ENCODE results near the gene PCED1A. TPM values are rescaled to one million over a fixed set of nuclear protein-coding genes. Genes with fewer than 3 reads are reported as not detected.
A peak's percentile ranks its signal among the peaks of the same experiment; 100 is the strongest.

PCED1A gene
- total and polyA plus RNA-seq, 2 of the 13 experiments (the other 11 are each of a cell fraction or from before 2014, with no cell fraction given), result 40.1 to 84.2 TPM

GRCh38 chr20:2840138-2840966 is at the start of gene PCED1A, which contains the start of gene VPS16 (continued):
- peak; percentile 87 for TF ChIP-seq ZNF441 (CRISPR knock-in tag; IDR thresholded peaks at IDR 0.05; ENCODE audit: borderline replicate concordance)
- TF ChIP-seq ATRX (CRISPR knock-in tag; IDR thresholded peaks at IDR 0.05; ENCODE audit: borderline replicate concordance), result no peak
- TF ChIP-seq, protein P1, sequence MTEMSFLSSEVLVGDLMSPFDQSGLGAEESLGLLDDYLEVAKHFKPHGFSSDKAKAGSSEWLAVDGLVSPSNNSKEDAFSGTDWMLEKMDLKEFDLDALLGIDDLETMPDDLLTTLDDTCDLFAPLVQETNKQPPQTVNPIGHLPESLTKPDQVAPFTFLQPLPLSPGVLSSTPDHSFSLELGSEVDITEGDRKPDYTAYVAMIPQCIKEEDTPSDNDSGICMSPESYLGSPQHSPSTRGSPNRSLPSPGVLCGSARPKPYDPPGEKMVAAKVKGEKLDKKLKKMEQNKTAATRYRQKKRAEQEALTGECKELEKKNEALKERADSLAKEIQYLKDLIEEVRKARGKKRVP (CRISPR knock-in tag; IDR thresholded peaks at IDR 0.05), result peak in 1 of 2 experiments; percentile 56; a peak in 2 of 4 replicates
- TF ChIP-seq IRX3 (CRISPR knock-in tag; IDR thresholded peaks at IDR 0.05; ENCODE audit: borderline replicate concordance, low read depth), result peak; percentile 99
- TF ChIP-seq, protein P2, sequence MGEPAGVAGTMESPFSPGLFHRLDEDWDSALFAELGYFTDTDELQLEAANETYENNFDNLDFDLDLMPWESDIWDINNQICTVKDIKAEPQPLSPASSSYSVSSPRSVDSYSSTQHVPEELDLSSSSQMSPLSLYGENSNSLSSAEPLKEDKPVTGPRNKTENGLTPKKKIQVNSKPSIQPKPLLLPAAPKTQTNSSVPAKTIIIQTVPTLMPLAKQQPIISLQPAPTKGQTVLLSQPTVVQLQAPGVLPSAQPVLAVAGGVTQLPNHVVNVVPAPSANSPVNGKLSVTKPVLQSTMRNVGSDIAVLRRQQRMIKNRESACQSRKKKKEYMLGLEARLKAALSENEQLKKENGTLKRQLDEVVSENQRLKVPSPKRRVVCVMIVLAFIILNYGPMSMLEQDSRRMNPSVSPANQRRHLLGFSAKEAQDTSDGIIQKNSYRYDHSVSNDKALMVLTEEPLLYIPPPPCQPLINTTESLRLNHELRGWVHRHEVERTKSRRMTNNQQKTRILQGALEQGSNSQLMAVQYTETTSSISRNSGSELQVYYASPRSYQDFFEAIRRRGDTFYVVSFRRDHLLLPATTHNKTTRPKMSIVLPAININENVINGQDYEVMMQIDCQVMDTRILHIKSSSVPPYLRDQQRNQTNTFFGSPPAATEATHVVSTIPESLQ (CRISPR knock-in tag; conservative IDR thresholded peaks at IDR 0.05), result no peak
- TF ChIP-seq FOSL1 (CRISPR knock-in tag; IDR thresholded peaks at IDR 0.05; ENCODE audit: borderline replicate concordance), result no peak; the same call in 1 of the 2 replicates
- peak; percentile 73 for TF ChIP-seq ZNF350 (CRISPR knock-in tag; IDR thresholded peaks at IDR 0.05; ENCODE audit: borderline replicate concordance, low read depth)
- TF ChIP-seq CHD2 (IDR thresholded peaks at IDR 0.05; ENCODE audit: low read depth, low read length), result no peak
- TF ChIP-seq CBX2 (IDR thresholded peaks at IDR 0.05; ENCODE audit: low read depth, low read length), result no peak
- no peak; the same call in 1 of the 2 replicates for TF ChIP-seq CBX2 (CRISPR knock-in tag; IDR thresholded peaks at IDR 0.05; ENCODE audit: low read depth)
- TF ChIP-seq KDM2A (CRISPR knock-in tag; IDR thresholded peaks at IDR 0.05; ENCODE audit: borderline replicate concordance, low read depth), result peak; percentile 96
- TF ChIP-seq, protein P3, sequence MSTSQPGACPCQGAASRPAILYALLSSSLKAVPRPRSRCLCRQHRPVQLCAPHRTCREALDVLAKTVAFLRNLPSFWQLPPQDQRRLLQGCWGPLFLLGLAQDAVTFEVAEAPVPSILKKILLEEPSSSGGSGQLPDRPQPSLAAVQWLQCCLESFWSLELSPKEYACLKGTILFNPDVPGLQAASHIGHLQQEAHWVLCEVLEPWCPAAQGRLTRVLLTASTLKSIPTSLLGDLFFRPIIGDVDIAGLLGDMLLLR (CRISPR knock-in tag; IDR thresholded peaks at IDR 0.05), result peak; percentile 97
- peak; percentile 93; the same call in 1 of the 2 replicates for TF ChIP-seq KAT7 (CRISPR knock-in tag; IDR thresholded peaks at IDR 0.05; ENCODE audit: borderline replicate concordance)
- TF ChIP-seq, protein P4, sequence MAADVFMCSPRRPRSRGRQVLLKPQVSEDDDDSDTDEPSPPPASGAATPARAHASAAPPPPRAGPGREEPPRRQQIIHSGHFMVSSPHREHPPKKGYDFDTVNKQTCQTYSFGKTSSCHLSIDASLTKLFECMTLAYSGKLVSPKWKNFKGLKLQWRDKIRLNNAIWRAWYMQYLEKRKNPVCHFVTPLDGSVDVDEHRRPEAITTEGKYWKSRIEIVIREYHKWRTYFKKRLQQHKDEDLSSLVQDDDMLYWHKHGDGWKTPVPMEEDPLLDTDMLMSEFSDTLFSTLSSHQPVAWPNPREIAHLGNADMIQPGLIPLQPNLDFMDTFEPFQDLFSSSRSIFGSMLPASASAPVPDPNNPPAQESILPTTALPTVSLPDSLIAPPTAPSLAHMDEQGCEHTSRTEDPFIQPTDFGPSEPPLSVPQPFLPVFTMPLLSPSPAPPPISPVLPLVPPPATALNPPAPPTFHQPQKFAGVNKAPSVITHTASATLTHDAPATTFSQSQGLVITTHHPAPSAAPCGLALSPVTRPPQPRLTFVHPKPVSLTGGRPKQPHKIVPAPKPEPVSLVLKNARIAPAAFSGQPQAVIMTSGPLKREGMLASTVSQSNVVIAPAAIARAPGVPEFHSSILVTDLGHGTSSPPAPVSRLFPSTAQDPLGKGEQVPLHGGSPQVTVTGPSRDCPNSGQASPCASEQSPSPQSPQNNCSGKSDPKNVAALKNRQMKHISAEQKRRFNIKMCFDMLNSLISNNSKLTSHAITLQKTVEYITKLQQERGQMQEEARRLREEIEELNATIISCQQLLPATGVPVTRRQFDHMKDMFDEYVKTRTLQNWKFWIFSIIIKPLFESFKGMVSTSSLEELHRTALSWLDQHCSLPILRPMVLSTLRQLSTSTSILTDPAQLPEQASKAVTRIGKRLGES (CRISPR knock-in tag; IDR thresholded peaks at IDR 0.05; ENCODE audit: borderline replicate concordance), result peak; percentile 90; the same call in 1 of the 2 replicates
- TF ChIP-seq ZNF572 (CRISPR knock-in tag; IDR thresholded peaks at IDR 0.05), result 0 out of 2 replicates have a peak, but pooled peaks have one; percentile 84
- no peak for TF ChIP-seq FOXA1 (IDR thresholded peaks at IDR 0.05)
- peak; percentile 16; the same call in 1 of the 2 replicates for TF ChIP-seq FOXA1 (CRISPR knock-in tag; IDR thresholded peaks at IDR 0.05)
- 0 out of 2 replicates have a peak, but pooled peaks have one; percentile 30 for TF ChIP-seq ZNF263 (CRISPR knock-in tag; IDR thresholded peaks at IDR 0.05)
- TF ChIP-seq ZFP90 (CRISPR knock-in tag; IDR thresholded peaks at IDR 0.05; ENCODE audit: borderline replicate concordance), result peak; percentile 95
- peak; percentile 80; the same call in 1 of the 2 replicates for TF ChIP-seq ZNF841 (CRISPR knock-in tag; IDR thresholded peaks at IDR 0.05; ENCODE audit: borderline replicate concordance)
- TF ChIP-seq, protein P5, sequence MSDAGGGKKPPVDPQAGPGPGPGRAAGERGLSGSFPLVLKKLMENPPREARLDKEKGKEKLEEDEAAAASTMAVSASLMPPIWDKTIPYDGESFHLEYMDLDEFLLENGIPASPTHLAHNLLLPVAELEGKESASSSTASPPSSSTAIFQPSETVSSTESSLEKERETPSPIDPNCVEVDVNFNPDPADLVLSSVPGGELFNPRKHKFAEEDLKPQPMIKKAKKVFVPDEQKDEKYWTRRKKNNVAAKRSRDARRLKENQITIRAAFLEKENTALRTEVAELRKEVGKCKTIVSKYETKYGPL (CRISPR knock-in tag; IDR thresholded peaks at IDR 0.05), result peak; percentile 92; the same call in 1 of the 2 replicates
- no peak for TF ChIP-seq MAFK (conservative IDR thresholded peaks at IDR 0.05 in 1 of 2, IDR thresholded peaks at IDR 0.05 in 1 of 2; ENCODE audit: low read length in 2 of 2)

All from HepG2 (cell line).